HL-60 (cell line): ENCODE measurements around the gene ADTRP.

ENCODE experiments used
- DNase-seq, 2 experiments: peaks; one replicate each; pipeline ENCODE4 v3.0.0-alpha.2; 2010 to 2020; ENCODE audit warnings: low read depth in 1 of 2, low spot score in 1 of 2
- H3K27ac ChIP-seq: fragments of 250-450 bp; sonication (Bioruptor Pico); replicated peaks from 2 replicates; pipeline ENCODE4 v1.5.1; 2020; ENCODE audit warnings: mild to moderate bottlenecking, moderate library complexity
- H3K27me3 ChIP-seq: fragments of 250-450 bp; sonication (Bioruptor Pico); 2 replicates; pipeline ENCODE4 v1.5.1; 2021; ENCODE audit warnings: mild to moderate bottlenecking, moderate library complexity; ENCODE audit not compliant: insufficient read depth, poor library complexity, severe bottlenecking
- H3K4me3 ChIP-seq: replicated peaks from 2 replicates; pipeline ENCODE4 v1.5.1; 2011; ENCODE audit warnings: mild to moderate bottlenecking, control low read depth, low read length; ENCODE audit not compliant: insufficient read depth
- GABPA ChIP-seq: IDR thresholded peaks from 2 replicates; pipeline ENCODE4 v1.6.1; 2012; ENCODE audit warnings: low read depth
- POLR2AphosphoS5 ChIP-seq: IDR thresholded peaks from 2 replicates; pipeline ENCODE4 v1.6.1; 2012; ENCODE audit warnings: low read depth
- REST ChIP-seq: IDR thresholded peaks from 2 replicates; pipeline ENCODE4 v1.6.1; 2012; ENCODE audit warnings: low read depth; ENCODE audit not compliant: insufficient replicate concordance
- SPI1 ChIP-seq: IDR thresholded peaks from 2 replicates; pipeline ENCODE4 v1.6.1; 2012; ENCODE audit warnings: low read depth, mild to moderate bottlenecking, borderline replicate concordance
- TF ChIP-seq, protein P1 (sequence below): IDR thresholded peaks from one replicate; pipeline ENCODE4 v1.5.1; 2011; ENCODE audit warnings: low read length, control low read depth, inconsistent platforms; ENCODE audit not compliant: insufficient read depth

The ADTRP gene

DNA sequence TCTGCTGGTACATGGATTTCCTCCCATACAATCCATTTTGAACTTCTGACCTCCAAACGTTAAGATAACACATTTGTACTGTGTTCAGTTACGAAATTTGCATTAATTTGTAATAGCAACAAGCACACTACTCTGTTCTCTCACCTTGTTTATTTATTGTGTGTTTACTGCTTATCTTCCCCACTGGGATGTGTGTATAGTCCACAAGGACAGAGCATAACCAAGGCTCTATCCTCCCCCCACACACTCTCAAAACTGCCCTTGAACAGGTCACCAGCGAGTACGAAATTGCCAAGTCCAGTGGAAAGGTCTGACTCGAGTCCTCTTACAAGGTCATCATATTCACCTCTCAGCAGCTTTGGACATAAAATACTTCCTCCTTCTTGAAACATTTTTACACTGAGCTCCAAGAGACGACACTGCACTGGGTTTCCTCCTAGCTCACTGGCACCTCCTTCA lies 18.6 kb downstream of the ADTRP start:
- no peak overlapping the region for H3K27ac ChIP-seq
- no peak for TF ChIP-seq POLR2AphosphoS5
- no peak for TF ChIP-seq GABPA
- TF ChIP-seq, protein P1, sequence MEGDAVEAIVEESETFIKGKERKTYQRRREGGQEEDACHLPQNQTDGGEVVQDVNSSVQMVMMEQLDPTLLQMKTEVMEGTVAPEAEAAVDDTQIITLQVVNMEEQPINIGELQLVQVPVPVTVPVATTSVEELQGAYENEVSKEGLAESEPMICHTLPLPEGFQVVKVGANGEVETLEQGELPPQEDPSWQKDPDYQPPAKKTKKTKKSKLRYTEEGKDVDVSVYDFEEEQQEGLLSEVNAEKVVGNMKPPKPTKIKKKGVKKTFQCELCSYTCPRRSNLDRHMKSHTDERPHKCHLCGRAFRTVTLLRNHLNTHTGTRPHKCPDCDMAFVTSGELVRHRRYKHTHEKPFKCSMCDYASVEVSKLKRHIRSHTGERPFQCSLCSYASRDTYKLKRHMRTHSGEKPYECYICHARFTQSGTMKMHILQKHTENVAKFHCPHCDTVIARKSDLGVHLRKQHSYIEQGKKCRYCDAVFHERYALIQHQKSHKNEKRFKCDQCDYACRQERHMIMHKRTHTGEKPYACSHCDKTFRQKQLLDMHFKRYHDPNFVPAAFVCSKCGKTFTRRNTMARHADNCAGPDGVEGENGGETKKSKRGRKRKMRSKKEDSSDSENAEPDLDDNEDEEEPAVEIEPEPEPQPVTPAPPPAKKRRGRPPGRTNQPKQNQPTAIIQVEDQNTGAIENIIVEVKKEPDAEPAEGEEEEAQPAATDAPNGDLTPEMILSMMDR, result no peak
- TF ChIP-seq SPI1, result no peak
- no peaks in the 10 kb centered on the region for H3K27me3 ChIP-seq
- peak in 1 of 2 experiments; percentile 3 for DNase-seq
- no peak overlapping the region for H3K4me3 ChIP-seq

DNA sequence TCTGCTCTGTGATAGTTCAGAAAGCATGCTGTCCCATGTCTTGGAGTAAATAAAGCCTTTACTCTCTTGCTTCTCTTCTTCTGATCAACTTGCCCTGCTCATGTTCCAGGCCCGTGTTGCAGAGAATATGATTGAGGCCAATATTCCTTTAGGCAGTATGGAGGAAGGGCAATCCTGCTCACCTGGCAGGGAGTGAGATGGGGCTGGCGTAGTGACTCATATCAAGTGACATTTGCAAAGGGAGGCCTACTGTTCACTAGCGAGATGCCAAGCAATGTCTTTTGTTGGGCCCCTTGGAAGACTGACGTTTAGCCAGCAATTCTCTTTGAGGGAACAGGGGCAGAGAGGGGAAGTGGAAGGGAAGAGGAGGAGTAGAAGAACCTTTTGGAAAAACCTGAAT lies 19.7 kb downstream of the ADTRP start:
- no peak overlapping the region for H3K27ac ChIP-seq
- TF ChIP-seq POLR2AphosphoS5, result no peak
- TF ChIP-seq GABPA, result no peak
- TF ChIP-seq SPI1, result no peak
- TF ChIP-seq REST, result no peak
- TF ChIP-seq, protein P1, result no peak
- no peak for DNase-seq
- H3K27me3 ChIP-seq, result no peaks in the 10 kb centered on the region
- H3K4me3 ChIP-seq, result no peak overlapping the region

DNA sequence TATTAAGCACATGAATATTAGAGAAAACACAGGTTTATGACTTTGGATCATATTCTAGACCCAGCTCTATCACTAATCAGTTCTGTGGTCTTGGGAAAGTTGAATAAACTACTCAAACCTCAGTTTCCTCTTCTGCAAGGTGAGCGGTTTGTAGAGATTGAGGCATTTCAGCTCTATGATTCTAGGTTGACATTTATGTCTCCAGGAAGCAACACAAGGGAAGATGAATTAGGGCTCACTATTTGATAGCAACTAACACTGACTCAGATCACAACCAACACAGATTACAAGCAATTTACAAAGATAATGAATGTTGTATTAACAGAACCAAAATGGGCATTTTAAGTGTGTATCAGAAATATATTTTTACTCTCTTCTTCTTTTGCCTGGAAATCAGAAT lies 21.9 kb downstream of the ADTRP start:
- no peak for DNase-seq
- H3K27ac ChIP-seq, result no peak overlapping the region
- TF ChIP-seq REST (no peak), SPI1 (no peak), POLR2AphosphoS5 (no peak), GABPA (no peak)
- TF ChIP-seq, protein P1, result no peak
- no peak overlapping the region for H3K4me3 ChIP-seq
- H3K27me3 ChIP-seq, result no peaks in the 10 kb centered on the region

- Histone ChIP-seq H3K4me3 (no peak overlapping the region), H3K27me3 (no peaks in the 10 kb centered on the region), H3K27ac (no peak overlapping the region)
- TF ChIP-seq, protein P1, result no peak
- TF ChIP-seq REST (no peak), POLR2AphosphoS5 (no peak), SPI1 (no peak), GABPA (no peak)
- DNase-seq, result no peak
Observed at GRCh38 chr6:11756292-11756691, 22.3 kb downstream of the ADTRP start.
